Liver (tissue), 3 donors: ENCODE data around the gene C3orf18.

Experiments
- EGR1 ChIP-seq, 2 donors: IDR thresholded peaks; 2 replicates each; pipeline ENCODE4 v1.6.1; 2016 to 2018; ENCODE audit warnings: antibody characterized with exemption in 2 of 2, low read depth in 2 of 2
- MAX ChIP-seq: IDR thresholded peaks from 2 replicates; pipeline ENCODE4 v1.6.1; 2016; ENCODE audit warnings: antibody characterized with exemption
- RAD21 ChIP-seq, 2 donors: IDR thresholded peaks; 2 replicates each; pipeline ENCODE4 v1.6.1; 2016; ENCODE audit warnings: antibody characterized with exemption in 2 of 2, mild to moderate bottlenecking in 2 of 2
- SP1 ChIP-seq: IDR thresholded peaks from 2 replicates; pipeline ENCODE4 v1.6.1; 2018; ENCODE audit warnings: antibody characterized with exemption, mild to moderate bottlenecking
- TAF1 ChIP-seq: conservative IDR thresholded peaks from 2 replicates; pipeline ENCODE4 v1.6.1; 2016; ENCODE audit warnings: antibody characterized with exemption, mild to moderate bottlenecking
- YY1 ChIP-seq: IDR thresholded peaks from 2 replicates; pipeline ENCODE4 v1.6.1; 2016; ENCODE audit warnings: antibody characterized with exemption, mild to moderate bottlenecking
- TF ChIP-seq, protein P1 (sequence below): fragments of 150-350 bp; IDR thresholded peaks from 2 replicates; pipeline ENCODE4 v1.5.1; 2017; ENCODE audit warnings: improper control_type of control experiment, low read depth, low read length; ENCODE audit not compliant: missing input control
- TF ChIP-seq, protein P2 (sequence below): IDR thresholded peaks from 2 replicates; pipeline ENCODE4 v1.6.1; 2016; ENCODE audit warnings: antibody characterized with exemption, mild to moderate bottlenecking
- donor health status: healthy.
- donor health status: healthy.

- TF ChIP-seq, protein P1, sequence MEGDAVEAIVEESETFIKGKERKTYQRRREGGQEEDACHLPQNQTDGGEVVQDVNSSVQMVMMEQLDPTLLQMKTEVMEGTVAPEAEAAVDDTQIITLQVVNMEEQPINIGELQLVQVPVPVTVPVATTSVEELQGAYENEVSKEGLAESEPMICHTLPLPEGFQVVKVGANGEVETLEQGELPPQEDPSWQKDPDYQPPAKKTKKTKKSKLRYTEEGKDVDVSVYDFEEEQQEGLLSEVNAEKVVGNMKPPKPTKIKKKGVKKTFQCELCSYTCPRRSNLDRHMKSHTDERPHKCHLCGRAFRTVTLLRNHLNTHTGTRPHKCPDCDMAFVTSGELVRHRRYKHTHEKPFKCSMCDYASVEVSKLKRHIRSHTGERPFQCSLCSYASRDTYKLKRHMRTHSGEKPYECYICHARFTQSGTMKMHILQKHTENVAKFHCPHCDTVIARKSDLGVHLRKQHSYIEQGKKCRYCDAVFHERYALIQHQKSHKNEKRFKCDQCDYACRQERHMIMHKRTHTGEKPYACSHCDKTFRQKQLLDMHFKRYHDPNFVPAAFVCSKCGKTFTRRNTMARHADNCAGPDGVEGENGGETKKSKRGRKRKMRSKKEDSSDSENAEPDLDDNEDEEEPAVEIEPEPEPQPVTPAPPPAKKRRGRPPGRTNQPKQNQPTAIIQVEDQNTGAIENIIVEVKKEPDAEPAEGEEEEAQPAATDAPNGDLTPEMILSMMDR: no peak
- TF ChIP-seq EGR1 (IDR thresholded peaks at IDR 0.05; ENCODE audit: low read depth in 2 of 2): no peak
- no peak for TF ChIP-seq MAX
- no peak for TF ChIP-seq SP1
- no peak for TF ChIP-seq YY1
- TF ChIP-seq RAD21 (IDR thresholded peaks at IDR 0.05): no peak
- TF ChIP-seq TAF1: no peak
- TF ChIP-seq, protein P2, sequence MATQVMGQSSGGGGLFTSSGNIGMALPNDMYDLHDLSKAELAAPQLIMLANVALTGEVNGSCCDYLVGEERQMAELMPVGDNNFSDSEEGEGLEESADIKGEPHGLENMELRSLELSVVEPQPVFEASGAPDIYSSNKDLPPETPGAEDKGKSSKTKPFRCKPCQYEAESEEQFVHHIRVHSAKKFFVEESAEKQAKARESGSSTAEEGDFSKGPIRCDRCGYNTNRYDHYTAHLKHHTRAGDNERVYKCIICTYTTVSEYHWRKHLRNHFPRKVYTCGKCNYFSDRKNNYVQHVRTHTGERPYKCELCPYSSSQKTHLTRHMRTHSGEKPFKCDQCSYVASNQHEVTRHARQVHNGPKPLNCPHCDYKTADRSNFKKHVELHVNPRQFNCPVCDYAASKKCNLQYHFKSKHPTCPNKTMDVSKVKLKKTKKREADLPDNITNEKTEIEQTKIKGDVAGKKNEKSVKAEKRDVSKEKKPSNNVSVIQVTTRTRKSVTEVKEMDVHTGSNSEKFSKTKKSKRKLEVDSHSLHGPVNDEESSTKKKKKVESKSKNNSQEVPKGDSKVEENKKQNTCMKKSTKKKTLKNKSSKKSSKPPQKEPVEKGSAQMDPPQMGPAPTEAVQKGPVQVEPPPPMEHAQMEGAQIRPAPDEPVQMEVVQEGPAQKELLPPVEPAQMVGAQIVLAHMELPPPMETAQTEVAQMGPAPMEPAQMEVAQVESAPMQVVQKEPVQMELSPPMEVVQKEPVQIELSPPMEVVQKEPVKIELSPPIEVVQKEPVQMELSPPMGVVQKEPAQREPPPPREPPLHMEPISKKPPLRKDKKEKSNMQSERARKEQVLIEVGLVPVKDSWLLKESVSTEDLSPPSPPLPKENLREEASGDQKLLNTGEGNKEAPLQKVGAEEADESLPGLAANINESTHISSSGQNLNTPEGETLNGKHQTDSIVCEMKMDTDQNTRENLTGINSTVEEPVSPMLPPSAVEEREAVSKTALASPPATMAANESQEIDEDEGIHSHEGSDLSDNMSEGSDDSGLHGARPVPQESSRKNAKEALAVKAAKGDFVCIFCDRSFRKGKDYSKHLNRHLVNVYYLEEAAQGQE: no peak
Measured at GRCh38 chr3:50603261-50604109, 35.9 kb upstream of the C3orf18 start.
